Epithelial cell of esophagus (primary cell): ENCODE measurements around the gene FOXL3.

ENCODE experiments used
- DNase-seq: peaks from one replicate; pipeline ENCODE4 v3.0.0; 2010; ENCODE audit warnings: low read depth
- H3K4me3 ChIP-seq: 2 replicates; pipeline ENCODE4 v1.5.1; 2011; ENCODE audit warnings: mild to moderate bottlenecking, low read length, control low read depth
- TF ChIP-seq, protein P1 (sequence below): IDR thresholded peaks from 2 replicates; pipeline ENCODE4 v1.5.1; 2011; ENCODE audit warnings: low read depth, mild to moderate bottlenecking, low read length, control low read depth, inconsistent platforms; ENCODE audit not compliant: insufficient read depth; ENCODE audit errors: missing control alignments

Gene FOXL3

DNA sequence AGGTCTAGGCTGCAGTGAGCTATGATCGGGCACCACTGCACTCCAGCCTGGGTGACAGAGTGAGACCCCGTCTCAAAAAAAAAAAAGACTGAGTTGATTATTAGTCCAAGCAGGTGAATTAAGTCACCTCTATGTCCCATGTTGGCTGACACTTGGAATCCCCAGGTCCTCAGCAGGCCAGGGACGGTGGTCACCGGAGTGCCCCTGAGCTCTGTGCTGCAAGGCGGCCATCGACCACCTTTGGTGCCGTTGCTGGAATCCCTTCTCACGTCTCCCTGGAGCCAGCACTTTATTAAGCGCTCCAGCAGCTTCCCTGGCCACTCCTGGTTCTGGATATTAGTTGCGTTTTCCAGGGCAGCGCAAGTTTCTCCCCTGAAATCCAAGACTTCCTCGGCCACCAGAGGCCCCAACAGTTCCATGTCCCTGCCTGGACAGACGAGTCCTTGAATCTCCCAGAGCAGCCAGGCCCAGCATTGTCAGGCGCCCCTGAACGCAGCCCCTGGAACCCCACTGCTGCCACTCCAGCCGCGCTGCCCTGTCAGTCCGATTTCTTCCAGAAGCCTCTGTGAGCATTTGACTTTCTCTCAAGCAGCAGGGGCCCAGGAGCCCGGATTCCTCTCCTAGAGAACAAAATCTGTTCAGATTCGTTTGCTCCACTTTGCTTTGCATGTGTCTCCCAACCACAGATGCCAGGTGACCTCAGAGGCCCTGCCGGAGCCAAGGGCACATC is 38.4 kb upstream of the FOXL3 start:
- no peak for DNase-seq
- TF ChIP-seq, protein P1, sequence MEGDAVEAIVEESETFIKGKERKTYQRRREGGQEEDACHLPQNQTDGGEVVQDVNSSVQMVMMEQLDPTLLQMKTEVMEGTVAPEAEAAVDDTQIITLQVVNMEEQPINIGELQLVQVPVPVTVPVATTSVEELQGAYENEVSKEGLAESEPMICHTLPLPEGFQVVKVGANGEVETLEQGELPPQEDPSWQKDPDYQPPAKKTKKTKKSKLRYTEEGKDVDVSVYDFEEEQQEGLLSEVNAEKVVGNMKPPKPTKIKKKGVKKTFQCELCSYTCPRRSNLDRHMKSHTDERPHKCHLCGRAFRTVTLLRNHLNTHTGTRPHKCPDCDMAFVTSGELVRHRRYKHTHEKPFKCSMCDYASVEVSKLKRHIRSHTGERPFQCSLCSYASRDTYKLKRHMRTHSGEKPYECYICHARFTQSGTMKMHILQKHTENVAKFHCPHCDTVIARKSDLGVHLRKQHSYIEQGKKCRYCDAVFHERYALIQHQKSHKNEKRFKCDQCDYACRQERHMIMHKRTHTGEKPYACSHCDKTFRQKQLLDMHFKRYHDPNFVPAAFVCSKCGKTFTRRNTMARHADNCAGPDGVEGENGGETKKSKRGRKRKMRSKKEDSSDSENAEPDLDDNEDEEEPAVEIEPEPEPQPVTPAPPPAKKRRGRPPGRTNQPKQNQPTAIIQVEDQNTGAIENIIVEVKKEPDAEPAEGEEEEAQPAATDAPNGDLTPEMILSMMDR, result no peak
- no peak overlapping the region for H3K4me3 ChIP-seq

DNA sequence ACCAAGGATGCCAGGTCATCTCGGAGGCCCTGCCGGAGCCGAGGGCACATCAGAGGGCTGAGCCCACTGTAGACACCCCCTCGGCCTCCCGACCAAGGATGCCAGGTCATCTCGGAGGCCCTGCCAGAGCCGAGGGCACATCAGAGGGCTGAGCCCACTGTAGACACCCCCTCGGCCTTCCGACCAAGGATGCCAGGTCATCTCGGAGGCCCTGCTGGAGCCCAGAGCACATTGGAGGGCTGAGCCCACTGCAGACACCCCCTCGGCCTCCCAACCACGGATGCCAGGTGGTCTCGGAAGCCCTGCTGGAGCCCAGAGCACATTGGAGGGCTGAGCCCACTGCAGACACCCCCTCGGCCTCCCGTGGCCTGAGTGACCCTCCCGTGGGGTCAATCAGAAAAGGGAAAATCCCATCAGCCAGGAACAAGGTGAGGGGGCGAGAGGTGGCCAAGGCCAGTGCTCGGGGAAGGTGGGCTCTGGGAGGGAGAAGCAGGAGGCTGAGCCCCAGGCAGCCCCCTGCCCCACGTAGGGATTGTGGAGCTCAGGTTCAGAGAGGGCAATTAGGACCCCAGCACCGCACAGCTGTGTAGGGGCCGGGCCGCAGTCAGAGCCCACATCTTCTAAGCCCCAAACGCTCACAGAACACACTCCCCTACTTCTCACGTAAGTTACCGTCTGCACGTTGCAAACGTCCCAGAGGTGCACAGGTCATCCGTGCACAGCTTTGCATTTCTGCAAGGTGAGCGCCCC is 37.6 kb upstream of the FOXL3 start:
- TF ChIP-seq, protein P1, result no peak
- H3K4me3 ChIP-seq, result no peak overlapping the region
- DNase-seq, result no peak

DNA sequence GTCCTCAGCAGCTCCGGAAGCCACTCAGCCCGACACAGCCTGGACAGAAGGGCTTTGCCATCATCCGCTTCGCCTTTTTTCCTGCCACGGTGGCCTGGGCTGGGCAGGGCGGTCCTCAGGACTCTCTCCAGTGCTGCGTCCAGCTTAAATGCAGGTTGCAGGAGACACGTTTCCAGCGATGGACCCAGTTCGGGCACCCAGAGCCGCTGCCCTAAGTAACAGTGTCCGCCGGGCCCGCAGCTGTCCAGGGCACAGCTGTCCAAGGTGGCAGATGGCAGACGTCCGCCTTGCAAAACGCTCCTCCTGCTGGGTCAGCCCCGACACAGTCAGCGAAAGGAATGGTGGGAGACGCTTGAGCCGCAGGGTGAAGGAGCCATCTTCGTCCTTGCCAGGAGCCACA is 37.0 kb upstream of the FOXL3 start:
- DNase-seq, result no peak
- no peak overlapping the region for H3K4me3 ChIP-seq
- TF ChIP-seq, protein P1, result no peak

GRCh38 chr7:253581-254336 is 36.2 kb upstream of the FOXL3 start:
- no peak overlapping the region for H3K4me3 ChIP-seq
- TF ChIP-seq, protein P1, result no peak
- no peak for DNase-seq

GRCh38 chr7:254337-255037 is 35.5 kb upstream of the FOXL3 start:
- no peak overlapping the region for H3K4me3 ChIP-seq
- TF ChIP-seq, protein P1, result no peak
- DNase-seq, result no peak

DNA sequence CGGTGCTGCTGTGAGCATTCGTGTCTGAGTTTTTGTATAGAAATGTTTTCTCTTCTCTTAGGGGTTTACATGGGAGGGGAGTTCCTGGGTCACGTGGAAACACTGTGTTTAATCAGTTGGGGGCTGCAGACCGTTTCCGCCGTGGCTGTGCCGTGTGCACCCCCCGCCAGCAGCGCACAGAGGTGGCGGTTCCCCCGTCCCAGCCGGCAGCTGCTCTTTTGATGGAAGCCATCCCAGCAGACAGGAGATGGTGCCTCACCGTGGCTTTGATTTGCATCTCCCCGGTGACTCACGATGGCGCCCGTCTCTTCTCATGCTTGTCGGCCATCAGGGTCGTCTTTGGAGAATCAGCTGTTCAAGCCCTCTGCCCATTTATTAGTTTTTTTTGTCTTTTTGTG is 34.9 kb upstream of the FOXL3 start:
- no peak overlapping the region for H3K4me3 ChIP-seq
- no peak for DNase-seq
- TF ChIP-seq, protein P1, result no peak
